Suppressor macrophage treated with lipopolysaccharide for 1 hour (primary cell): ENCODE measurements around the gene RBMS2.

Experiments
- DNase-seq, 3 donors: peaks; one replicate each; pipeline ENCODE4 v3.0.0-alpha.2; 2020 to 2022

The RBMS2 gene

GRCh38 chr12:56585098-56585497 is 63.5 kb downstream of the RBMS2 start:
- no peak for DNase-seq

GRCh38 chr12:56589783-56590182 is 68.2 kb downstream of the RBMS2 start:
- no peak for DNase-seq

GRCh38 chr12:56590237-56590830 is 68.7 kb downstream of the RBMS2 start:
- DNase-seq, result peak in 2 of 3 donors; percentile 25 to 27

- no peak for DNase-seq
These were observed 69.5 kb downstream of the RBMS2 start for GRCh38 chr12:56591126-56591525.

GRCh38 chr12:56591961-56592360 is 70.3 kb downstream of the RBMS2 start:
- no peak for DNase-seq

GRCh38 chr12:56593909-56594621 is 72.4 kb downstream of the RBMS2 start:
- DNase-seq, result peak; percentile 68 to 70 (median 68)

- DNase-seq, result no peak
These were observed 75.2 kb downstream of the RBMS2 start for GRCh38 chr12:56596815-56597214.

GRCh38 chr12:56599041-56599440 is 77.4 kb downstream of the RBMS2 start:
- DNase-seq, result no peak

- DNase-seq, result no peak
These were observed 78.2 kb downstream of the RBMS2 start for GRCh38 chr12:56599797-56600196.

GRCh38 chr12:56600753-56601152 is 79.1 kb downstream of the RBMS2 start:
- no peak for DNase-seq

GRCh38 chr12:56601503-56601902 is 79.9 kb downstream of the RBMS2 start:
- peak in 2 of 3 donors; percentile 13 to 39 for DNase-seq

- DNase-seq, result no peak
These were observed 80.6 kb downstream of the RBMS2 start for GRCh38 chr12:56602239-56602638.

GRCh38 chr12:56604355-56604754 is 82.7 kb downstream of the RBMS2 start:
- no peak for DNase-seq

GRCh38 chr12:56614627-56615026 is 93.0 kb downstream of the RBMS2 start:
- no peak for DNase-seq

- DNase-seq, result no peak
These were observed 94.6 kb downstream of the RBMS2 start for GRCh38 chr12:56616244-56616643.

- DNase-seq, result no peak
These were observed 95.3 kb downstream of the RBMS2 start for GRCh38 chr12:56616925-56617324.

- no peak for DNase-seq
These were observed 100.9 kb downstream of the RBMS2 start for GRCh38 chr12:56622535-56622934.

- DNase-seq, result peak in 1 of 3 donors; percentile 32
These were observed 105.1 kb downstream of the RBMS2 start for GRCh38 chr12:56626701-56627100.

GRCh38 chr12:56628671-56629458 is 107.2 kb downstream of the RBMS2 start:
- DNase-seq, result peak; percentile 80 to 95 (median 86)

GRCh38 chr12:56629459-56630179 is 108.0 kb downstream of the RBMS2 start:
- peak; percentile 78 to 92 (median 78) for DNase-seq

- DNase-seq, result peak; percentile 88 to 95 (median 90)
These were observed 108.6 kb downstream of the RBMS2 start, which contains the start of gene BAZ2A for GRCh38 chr12:56630180-56630632. Gene BAZ2A (minus strand): TSS chr12:56630326. CDS start chr12:56617530, 12,796 bp downstream.

GRCh38 chr12:56631790-56632700 is 110.4 kb downstream of the RBMS2 start:
- DNase-seq, result peak; percentile 70 to 84 (median 76)
